Measurements from ENCODE around the gene CCDC15. TPM values are rescaled to one million over a fixed set of nuclear protein-coding genes. Genes with fewer than 3 reads are reported as not detected.
"Not testable (repeated sequence)": the region's sequence is repeated elsewhere in the genome, so short reads cannot be mapped to it uniquely, and the experiment has no call there.

Gene CCDC15
- total RNA-seq, 1 donor from 2014 or later: not detected

- intact Hi-C loops (cut with DNase I): no loop called here
- Histone ChIP-seq H3K27ac (no peak overlapping the region), H3K9me3 (no peaks in the 10 kb centered on the region), H3K4me3 (no peak overlapping the region), H3K36me3 (no peaks in the 10 kb centered on the region), H3K4me1 (peaks cover 0 to 2% of the 10 kb centered on the region in 2 donors), H3K27me3 (no peaks in the 10 kb centered on the region)
- TF ChIP-seq, protein P1, sequence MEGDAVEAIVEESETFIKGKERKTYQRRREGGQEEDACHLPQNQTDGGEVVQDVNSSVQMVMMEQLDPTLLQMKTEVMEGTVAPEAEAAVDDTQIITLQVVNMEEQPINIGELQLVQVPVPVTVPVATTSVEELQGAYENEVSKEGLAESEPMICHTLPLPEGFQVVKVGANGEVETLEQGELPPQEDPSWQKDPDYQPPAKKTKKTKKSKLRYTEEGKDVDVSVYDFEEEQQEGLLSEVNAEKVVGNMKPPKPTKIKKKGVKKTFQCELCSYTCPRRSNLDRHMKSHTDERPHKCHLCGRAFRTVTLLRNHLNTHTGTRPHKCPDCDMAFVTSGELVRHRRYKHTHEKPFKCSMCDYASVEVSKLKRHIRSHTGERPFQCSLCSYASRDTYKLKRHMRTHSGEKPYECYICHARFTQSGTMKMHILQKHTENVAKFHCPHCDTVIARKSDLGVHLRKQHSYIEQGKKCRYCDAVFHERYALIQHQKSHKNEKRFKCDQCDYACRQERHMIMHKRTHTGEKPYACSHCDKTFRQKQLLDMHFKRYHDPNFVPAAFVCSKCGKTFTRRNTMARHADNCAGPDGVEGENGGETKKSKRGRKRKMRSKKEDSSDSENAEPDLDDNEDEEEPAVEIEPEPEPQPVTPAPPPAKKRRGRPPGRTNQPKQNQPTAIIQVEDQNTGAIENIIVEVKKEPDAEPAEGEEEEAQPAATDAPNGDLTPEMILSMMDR (IDR thresholded peaks at IDR 0.05): no peak
- DNase-seq (ENCODE audit: low spot score in 2 of 2): no peak
Observed at GRCh38 chr11:125088576-125089455, 134.8 kb downstream of the CCDC15 start.

GRCh38 chr11:125089481-125089880, 135.5 kb downstream of the CCDC15 start:
- H3K27ac ChIP-seq; H3K9me3 ChIP-seq; H3K4me1 ChIP-seq; H3K36me3 ChIP-seq; H3K27me3 ChIP-seq; DNase-seq (ENCODE audit: low spot score in 2 of 2); H3K4me3 ChIP-seq; intact Hi-C loops (cut with DNase I): not testable (repeated sequence)

DNA sequence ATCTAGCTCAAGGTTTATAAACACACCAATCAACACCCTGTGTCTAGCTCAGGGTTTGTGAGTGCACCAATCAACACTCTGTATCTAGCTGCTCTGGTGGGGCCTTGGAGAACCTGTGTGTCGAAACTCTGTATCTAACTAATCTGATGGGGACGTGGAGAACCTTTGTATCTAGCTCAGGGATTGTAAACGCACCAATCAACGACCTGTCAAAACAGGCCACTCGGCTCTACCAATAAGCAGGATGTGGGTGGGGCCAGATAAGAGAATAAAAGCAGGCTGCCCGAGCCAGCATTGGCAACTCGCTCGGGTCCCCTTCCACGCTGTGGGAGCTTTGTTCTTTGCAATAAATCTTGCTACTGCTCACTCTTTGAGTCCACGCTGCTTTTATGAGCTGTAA, 136.1 kb downstream of the CCDC15 start:
- H3K27ac ChIP-seq; DNase-seq (ENCODE audit: low spot score in 2 of 2); H3K36me3 ChIP-seq; H3K9me3 ChIP-seq; H3K4me3 ChIP-seq; H3K27me3 ChIP-seq; intact Hi-C loops (cut with DNase I); H3K4me1 ChIP-seq: not testable (repeated sequence)

DNA sequence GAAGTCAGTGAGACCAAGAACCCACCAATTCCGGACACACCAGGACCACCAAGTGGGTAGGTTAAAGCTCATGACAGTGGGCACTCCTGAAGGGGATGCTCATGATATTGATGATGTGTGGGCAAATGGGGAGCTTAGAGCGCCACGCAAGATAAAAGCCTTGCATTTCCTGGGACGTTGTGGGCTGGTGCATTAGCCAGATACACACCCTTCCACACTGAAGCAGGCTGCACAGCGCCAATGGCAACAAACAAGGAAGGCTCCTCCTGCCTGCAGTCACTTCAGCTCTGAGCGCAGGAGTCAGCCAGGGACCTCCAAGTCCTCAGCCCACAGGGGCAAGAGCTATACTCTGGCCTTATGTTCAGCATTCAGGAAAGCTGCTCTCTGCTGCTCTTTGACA, 136.8 kb downstream of the CCDC15 start:
- Histone ChIP-seq H3K4me1 (peaks cover 0 to 2% of the 10 kb centered on the region in 2 donors), H3K9me3 (no peaks in the 10 kb centered on the region), H3K4me3 (no peak overlapping the region), H3K27me3 (no peaks in the 10 kb centered on the region), H3K27ac (no peak overlapping the region), H3K36me3 (peaks cover under 1 to 5% of the 10 kb centered on the region in 2 donors)
- TF ChIP-seq, protein P1 (IDR thresholded peaks at IDR 0.05): no peak
- intact Hi-C loops (cut with DNase I): no loop called here
- DNase-seq (ENCODE audit: low spot score in 2 of 2): no peak

Other genes starting within 250 kb of the CCDC15 start
- 5.3 TPM for gene NRGN, start 214.3 kb upstream of the CCDC15 start, total RNA-seq
- gene VSIG2, start 201.9 kb upstream of the CCDC15 start, total RNA-seq: not detected
- 257 TPM for gene ESAM, start 191.9 kb upstream of the CCDC15 start, total RNA-seq
- gene MSANTD2, start 153.8 kb upstream of the CCDC15 start, total RNA-seq: 21.4 TPM
- 37.5 TPM for gene ROBO3, start 88.8 kb upstream of the CCDC15 start, total RNA-seq
- 51.5 TPM for gene ROBO4, start 56.3 kb upstream of the CCDC15 start, total RNA-seq
- not detected for gene HEPN1, start 35.0 kb upstream of the CCDC15 start, total RNA-seq
- not detected for gene HEPACAM, start 18.2 kb upstream of the CCDC15 start, total RNA-seq
- gene SLC37A2, start 109.1 kb downstream of the CCDC15 start, total RNA-seq: 1.5 TPM
- gene TMEM218, start 157.4 kb downstream of the CCDC15 start, total RNA-seq: 0.64 TPM
- 12.1 TPM for gene PKNOX2, start 210.5 kb downstream of the CCDC15 start, total RNA-seq

Data from ascending aorta (tissue), 2 donors.